Prostate gland (tissue), 2 donors: ENCODE measurements around the gene ALDH1B1.

Source experiments
- POLR2A ChIP-seq: fragments of 450-650 bp; IDR thresholded peaks from one replicate; pipeline ENCODE4 v1.6.1; 2016; ENCODE audit warnings: antibody characterized with exemption, mild to moderate bottlenecking
- TF ChIP-seq, protein P1 (sequence below), 4 experiments: fragments of 200-600 bp in 2 of 4; fragments of 450-650 bp in 2 of 4; sonication (generic) in 2 of 4; IDR thresholded peaks; 1 replicate in 3 of 4; 2 replicates in 1 of 4; pipeline ENCODE4 v1.5.1; 2016 to 2019; ENCODE audit warnings: antibody characterized with exemption in 4 of 4, mild to moderate bottlenecking in 2 of 4, moderate library complexity in 2 of 4

DNA sequence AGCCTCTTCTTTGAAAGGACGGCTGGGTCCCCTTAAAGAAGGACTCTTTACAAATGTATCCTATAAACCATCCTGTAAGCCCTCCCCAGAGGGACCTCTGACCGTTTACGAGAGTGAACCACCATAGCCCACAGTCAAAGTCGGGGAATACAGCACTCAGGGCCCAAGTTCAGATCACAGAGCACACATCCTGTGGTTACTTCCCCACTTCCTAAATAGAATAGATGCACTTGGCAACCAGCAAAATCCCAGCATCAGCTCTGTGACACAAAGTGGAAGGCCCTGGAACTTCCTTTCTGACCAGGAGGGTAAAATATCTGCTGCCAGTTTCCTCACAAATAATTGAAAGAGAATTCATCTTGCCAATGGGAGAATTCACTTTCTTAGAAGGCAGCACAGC, 38.6 kb downstream of the ALDH1B1 start:
- TF ChIP-seq, protein P1, sequence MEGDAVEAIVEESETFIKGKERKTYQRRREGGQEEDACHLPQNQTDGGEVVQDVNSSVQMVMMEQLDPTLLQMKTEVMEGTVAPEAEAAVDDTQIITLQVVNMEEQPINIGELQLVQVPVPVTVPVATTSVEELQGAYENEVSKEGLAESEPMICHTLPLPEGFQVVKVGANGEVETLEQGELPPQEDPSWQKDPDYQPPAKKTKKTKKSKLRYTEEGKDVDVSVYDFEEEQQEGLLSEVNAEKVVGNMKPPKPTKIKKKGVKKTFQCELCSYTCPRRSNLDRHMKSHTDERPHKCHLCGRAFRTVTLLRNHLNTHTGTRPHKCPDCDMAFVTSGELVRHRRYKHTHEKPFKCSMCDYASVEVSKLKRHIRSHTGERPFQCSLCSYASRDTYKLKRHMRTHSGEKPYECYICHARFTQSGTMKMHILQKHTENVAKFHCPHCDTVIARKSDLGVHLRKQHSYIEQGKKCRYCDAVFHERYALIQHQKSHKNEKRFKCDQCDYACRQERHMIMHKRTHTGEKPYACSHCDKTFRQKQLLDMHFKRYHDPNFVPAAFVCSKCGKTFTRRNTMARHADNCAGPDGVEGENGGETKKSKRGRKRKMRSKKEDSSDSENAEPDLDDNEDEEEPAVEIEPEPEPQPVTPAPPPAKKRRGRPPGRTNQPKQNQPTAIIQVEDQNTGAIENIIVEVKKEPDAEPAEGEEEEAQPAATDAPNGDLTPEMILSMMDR (IDR thresholded peaks at IDR 0.05): no peak
- TF ChIP-seq POLR2A: no peak
